Measurements from ENCODE around the gene NPPC.
"Not testable (repeated sequence)": the region's sequence is repeated elsewhere in the genome, so short reads cannot be mapped to it uniquely, and the experiment has no call there.

GRCh38 chr2:231910161-231910560, 16.0 kb downstream of the NPPC start:
- TF ChIP-seq FOSL2 (IDR thresholded peaks at IDR 0.05); FOSL2 (CRISPR knock-in tag; IDR thresholded peaks at IDR 0.05); CTCF (IDR thresholded peaks at IDR 0.05): not testable (repeated sequence)

Measured in A549 (cell line).